Tibial nerve (tissue), 3 donors: ENCODE results near the gene SLC25A11.

Source experiments
- POLR2A ChIP-seq, 2 donors: fragments of 450-650 bp; IDR thresholded peaks; one replicate each; pipeline ENCODE4 v1.6.1; 2017; ENCODE audit warnings: antibody characterized with exemption in 2 of 2, mild to moderate bottlenecking in 2 of 2, moderate library complexity in 2 of 2
- TF ChIP-seq, protein P1 (sequence below), 5 experiments: fragments of 200-600 bp in 3 of 5; fragments of 450-650 bp in 2 of 5; sonication (generic) in 3 of 5; IDR thresholded peaks; one replicate each; pipeline ENCODE4 v1.5.1; 2016 to 2019; ENCODE audit warnings: antibody characterized with exemption in 5 of 5, mild to moderate bottlenecking in 3 of 5, moderate library complexity in 2 of 5

DNA sequence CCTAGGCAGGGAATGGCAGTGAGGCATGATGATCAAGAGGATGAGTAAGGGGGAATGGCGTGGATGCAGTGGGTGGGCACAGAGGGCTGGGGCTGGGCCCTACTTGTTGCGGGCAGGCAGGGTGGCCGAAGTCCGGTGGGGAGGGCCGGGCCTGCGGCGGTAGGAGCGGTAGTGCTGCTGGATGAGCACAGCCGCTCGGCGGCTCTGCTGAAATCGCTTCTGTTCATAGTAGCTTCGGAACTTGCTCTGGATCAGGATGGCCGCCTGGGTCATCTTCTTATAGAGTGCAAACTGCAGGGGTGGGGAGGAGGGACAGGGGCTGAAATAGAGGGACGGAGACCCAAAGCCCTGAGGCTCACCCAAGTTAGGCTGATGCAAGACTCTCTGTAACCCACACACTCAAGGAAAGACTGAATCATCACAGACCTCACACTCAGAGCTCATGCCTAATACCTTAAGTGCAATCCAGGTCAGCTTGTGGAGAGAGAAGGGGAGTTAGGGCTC is 29.3 kb upstream of the SLC25A11 start:
- TF ChIP-seq, protein P1, sequence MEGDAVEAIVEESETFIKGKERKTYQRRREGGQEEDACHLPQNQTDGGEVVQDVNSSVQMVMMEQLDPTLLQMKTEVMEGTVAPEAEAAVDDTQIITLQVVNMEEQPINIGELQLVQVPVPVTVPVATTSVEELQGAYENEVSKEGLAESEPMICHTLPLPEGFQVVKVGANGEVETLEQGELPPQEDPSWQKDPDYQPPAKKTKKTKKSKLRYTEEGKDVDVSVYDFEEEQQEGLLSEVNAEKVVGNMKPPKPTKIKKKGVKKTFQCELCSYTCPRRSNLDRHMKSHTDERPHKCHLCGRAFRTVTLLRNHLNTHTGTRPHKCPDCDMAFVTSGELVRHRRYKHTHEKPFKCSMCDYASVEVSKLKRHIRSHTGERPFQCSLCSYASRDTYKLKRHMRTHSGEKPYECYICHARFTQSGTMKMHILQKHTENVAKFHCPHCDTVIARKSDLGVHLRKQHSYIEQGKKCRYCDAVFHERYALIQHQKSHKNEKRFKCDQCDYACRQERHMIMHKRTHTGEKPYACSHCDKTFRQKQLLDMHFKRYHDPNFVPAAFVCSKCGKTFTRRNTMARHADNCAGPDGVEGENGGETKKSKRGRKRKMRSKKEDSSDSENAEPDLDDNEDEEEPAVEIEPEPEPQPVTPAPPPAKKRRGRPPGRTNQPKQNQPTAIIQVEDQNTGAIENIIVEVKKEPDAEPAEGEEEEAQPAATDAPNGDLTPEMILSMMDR (IDR thresholded peaks at IDR 0.05): no peak
- no peak for TF ChIP-seq POLR2A (IDR thresholded peaks at IDR 0.05)
